Neuron (in vitro differentiated cells): Measurements from ENCODE around the gene SIM2.
A peak's percentile ranks its signal among the peaks of the same experiment; 100 is the strongest.

ENCODE experiments used
- H2AFZ ChIP-seq: one replicate; pipeline ENCODE4 v1.6.1; 2013; ENCODE audit warnings: low read depth, mild to moderate bottlenecking, inconsistent platforms, low read length, moderate library complexity
- H3K27me3 ChIP-seq: one replicate; pipeline ENCODE4 v1.6.1; 2013; ENCODE audit warnings: low read length; ENCODE audit not compliant: insufficient read depth
- H3K36me3 ChIP-seq: one replicate; pipeline ENCODE4 v1.6.1; 2013; ENCODE audit warnings: low read length; ENCODE audit not compliant: insufficient read depth
- H3K4me1 ChIP-seq: one replicate; pipeline ENCODE4 v1.6.1; 2013; ENCODE audit warnings: low read length; ENCODE audit not compliant: insufficient read depth
- H3K4me3 ChIP-seq: 2 replicates; pipeline ENCODE4 v1.5.1; 2013; ENCODE audit warnings: mild to moderate bottlenecking, low read length, moderate library complexity
- H3K9me3 ChIP-seq: one replicate; pipeline ENCODE4 v1.6.1; 2013; ENCODE audit warnings: low read length

SIM2 gene

GRCh38 chr21:36706951-36707762 is 8.2 kb downstream of the SIM2 start:
- Histone ChIP-seq H3K4me1 (peaks cover 21% of the 10 kb centered on the region), H3K36me3 (no peaks in the 10 kb centered on the region), H3K27me3 (peaks cover 96% of the 10 kb centered on the region), H3K9me3 (no peaks in the 10 kb centered on the region), H2AFZ (no peak overlapping the region), H3K4me3 (no peak overlapping the region)

- no peaks in the 10 kb centered on the region for H3K36me3 ChIP-seq
- no peak overlapping the region for H2AFZ ChIP-seq
- peaks cover 96% of the 10 kb centered on the region for H3K27me3 ChIP-seq
- H3K9me3 ChIP-seq = no peaks in the 10 kb centered on the region
- H3K4me1 ChIP-seq = peaks cover 21% of the 10 kb centered on the region
- H3K4me3 ChIP-seq = no peak overlapping the region
Observed at GRCh38 chr21:36707763-36708285, 8.9 kb downstream of the SIM2 start.

DNA sequence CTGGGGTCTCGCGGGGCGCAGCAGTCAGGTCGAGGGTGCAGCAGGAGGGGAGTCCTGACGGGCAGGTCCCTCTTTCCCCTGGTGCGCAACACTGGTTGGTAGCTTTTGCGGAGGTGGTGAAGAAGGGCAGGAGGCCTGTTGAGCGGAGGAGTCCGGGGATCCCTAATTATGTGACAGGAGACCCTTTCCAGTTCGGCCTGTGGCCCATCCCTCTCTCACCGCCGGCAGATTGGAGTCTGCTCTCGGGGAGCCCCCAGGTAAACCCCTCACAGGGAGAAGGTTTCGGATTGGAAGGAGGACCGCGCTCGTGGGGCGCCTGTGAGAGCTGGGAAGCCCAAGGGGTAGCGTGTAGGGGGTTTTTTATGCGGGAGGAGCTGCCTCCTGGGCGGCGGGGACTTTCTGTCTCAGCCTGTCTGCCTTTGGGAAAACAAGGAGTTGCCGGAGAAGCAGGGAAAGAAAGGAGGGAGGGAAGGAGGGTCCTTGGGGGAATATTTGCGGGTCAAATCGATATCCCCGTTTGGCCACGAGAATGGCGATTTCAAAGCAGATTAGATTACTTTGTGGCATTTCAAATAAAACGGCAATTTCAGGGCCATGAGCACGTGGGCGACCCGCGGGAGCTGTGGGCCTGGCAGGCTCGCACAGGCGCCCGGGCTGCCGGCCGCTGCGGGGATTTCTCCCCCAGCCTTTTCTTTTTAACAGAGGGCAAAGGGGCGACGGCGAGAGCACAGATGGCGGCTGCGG is 9.5 kb downstream of the SIM2 start:
- H3K4me3 ChIP-seq = no peak overlapping the region
- H3K4me1 ChIP-seq = peaks cover 21% of the 10 kb centered on the region
- peaks cover 96% of the 10 kb centered on the region for H3K27me3 ChIP-seq
- no peaks in the 10 kb centered on the region for H3K36me3 ChIP-seq
- no peaks in the 10 kb centered on the region for H3K9me3 ChIP-seq
- H2AFZ ChIP-seq = peak overlapping the region; percentile 53

DNA sequence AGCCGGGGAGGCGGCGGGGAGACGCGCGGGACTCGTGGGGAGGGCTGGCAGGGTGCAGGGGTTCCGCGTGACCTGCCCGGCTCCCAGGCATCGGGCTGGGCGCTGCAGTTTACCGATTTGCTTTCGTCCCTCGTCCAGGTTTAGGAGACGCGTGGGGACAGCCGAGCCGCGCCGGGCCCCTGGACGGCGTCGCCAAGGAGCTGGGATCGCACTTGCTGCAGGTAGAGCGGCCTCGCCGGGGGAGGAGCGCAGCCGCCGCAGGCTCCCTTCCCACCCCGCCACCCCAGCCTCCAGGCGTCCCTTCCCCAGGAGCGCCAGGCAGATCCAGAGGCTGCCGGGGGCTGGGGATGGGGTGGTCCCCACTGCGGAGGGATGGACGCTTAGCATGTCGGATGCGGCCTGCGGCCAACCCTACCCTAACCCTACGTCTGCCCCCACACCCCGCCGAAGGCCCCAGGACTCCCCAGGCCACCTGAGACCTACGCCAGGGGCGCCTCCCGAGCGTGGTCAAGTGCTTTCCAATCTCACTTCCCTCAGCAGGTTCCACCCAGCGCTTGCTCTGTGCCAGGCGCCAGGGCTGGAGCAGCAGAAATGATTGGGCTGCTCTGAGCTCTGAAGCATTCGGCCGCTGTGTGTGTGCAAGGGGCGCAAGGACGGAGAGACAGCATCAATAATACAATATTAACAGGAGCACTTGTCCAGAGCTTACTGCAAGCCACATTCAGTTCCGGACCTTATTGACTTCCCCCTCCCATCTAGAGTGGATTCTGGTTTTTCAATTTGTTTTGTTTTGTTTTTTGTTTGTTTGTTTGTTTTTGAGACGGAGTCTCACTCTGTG is 10.3 kb downstream of the SIM2 start:
- peak overlapping the region; percentile 53 for H2AFZ ChIP-seq
- no peaks in the 10 kb centered on the region for H3K36me3 ChIP-seq
- H3K27me3 ChIP-seq = peaks cover 93% of the 10 kb centered on the region
- H3K4me1 ChIP-seq = peaks cover 21% of the 10 kb centered on the region
- no peak overlapping the region for H3K4me3 ChIP-seq
- H3K9me3 ChIP-seq = no peaks in the 10 kb centered on the region

GRCh38 chr21:36709868-36710728 is 11.2 kb downstream of the SIM2 start:
- Histone ChIP-seq H3K36me3 (no peaks in the 10 kb centered on the region), H3K4me1 (peaks cover 21% of the 10 kb centered on the region), H2AFZ (no peak overlapping the region), H3K27me3 (peaks cover 90% of the 10 kb centered on the region), H3K4me3 (no peak overlapping the region), H3K9me3 (no peaks in the 10 kb centered on the region)

GRCh38 chr21:36710729-36711048 is 11.8 kb downstream of the SIM2 start:
- H3K4me1 ChIP-seq = peaks cover 21% of the 10 kb centered on the region
- H3K36me3 ChIP-seq = no peaks in the 10 kb centered on the region
- H3K4me3 ChIP-seq = no peak overlapping the region
- no peak overlapping the region for H2AFZ ChIP-seq
- H3K9me3 ChIP-seq = no peaks in the 10 kb centered on the region
- H3K27me3 ChIP-seq = peaks cover 87% of the 10 kb centered on the region

GRCh38 chr21:36713746-36714145 is 14.8 kb downstream of the SIM2 start:
- H3K4me1 ChIP-seq = peaks cover 17% of the 10 kb centered on the region
- H3K9me3 ChIP-seq = no peaks in the 10 kb centered on the region
- no peaks in the 10 kb centered on the region for H3K36me3 ChIP-seq
- no peak overlapping the region for H2AFZ ChIP-seq
- no peak overlapping the region for H3K4me3 ChIP-seq
- H3K27me3 ChIP-seq = peaks cover 71% of the 10 kb centered on the region

GRCh38 chr21:36716387-36716786 is 17.5 kb downstream of the SIM2 start:
- no peaks in the 10 kb centered on the region for H3K36me3 ChIP-seq
- peaks cover 11% of the 10 kb centered on the region for H3K4me1 ChIP-seq
- H3K4me3 ChIP-seq = no peak overlapping the region
- no peak overlapping the region for H2AFZ ChIP-seq
- H3K9me3 ChIP-seq = no peaks in the 10 kb centered on the region
- H3K27me3 ChIP-seq = peaks cover 44% of the 10 kb centered on the region

DNA sequence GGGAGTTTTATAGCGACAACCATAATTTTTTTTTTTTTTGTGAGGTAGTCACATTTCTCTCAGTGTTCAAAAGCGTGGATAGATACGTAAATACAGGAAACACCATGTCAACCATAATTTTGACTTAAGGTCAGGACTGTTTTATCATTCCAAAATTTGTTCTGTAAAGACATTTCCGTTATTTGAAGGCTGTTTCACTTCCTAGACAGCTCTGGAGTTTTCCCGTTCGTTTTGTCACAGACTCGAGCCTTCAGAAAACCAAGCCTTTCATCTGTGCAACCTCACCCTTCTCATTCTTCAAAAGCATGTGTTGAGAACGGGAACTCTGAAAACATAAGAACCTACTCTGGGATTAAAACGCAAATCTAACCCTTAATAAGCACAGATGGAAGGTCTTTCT is 17.9 kb downstream of the SIM2 start:
- H3K4me1 ChIP-seq = peaks cover 11% of the 10 kb centered on the region
- no peak overlapping the region for H2AFZ ChIP-seq
- H3K27me3 ChIP-seq = peaks cover 42% of the 10 kb centered on the region
- H3K9me3 ChIP-seq = no peaks in the 10 kb centered on the region
- H3K4me3 ChIP-seq = no peak overlapping the region
- H3K36me3 ChIP-seq = no peaks in the 10 kb centered on the region

GRCh38 chr21:36717976-36718375 is 19.1 kb downstream of the SIM2 start:
- no peaks in the 10 kb centered on the region for H3K9me3 ChIP-seq
- H2AFZ ChIP-seq = no peak overlapping the region
- H3K4me3 ChIP-seq = no peak overlapping the region
- peaks cover 32% of the 10 kb centered on the region for H3K27me3 ChIP-seq
- no peaks in the 10 kb centered on the region for H3K36me3 ChIP-seq
- H3K4me1 ChIP-seq = peaks cover 11% of the 10 kb centered on the region

- no peak overlapping the region for H3K4me3 ChIP-seq
- H2AFZ ChIP-seq = no peak overlapping the region
- peaks cover 17% of the 10 kb centered on the region for H3K4me1 ChIP-seq
- H3K27me3 ChIP-seq = peaks cover 23% of the 10 kb centered on the region
- no peaks in the 10 kb centered on the region for H3K9me3 ChIP-seq
- H3K36me3 ChIP-seq = no peaks in the 10 kb centered on the region
Observed at GRCh38 chr21:36718951-36719501, 20.1 kb downstream of the SIM2 start.

DNA sequence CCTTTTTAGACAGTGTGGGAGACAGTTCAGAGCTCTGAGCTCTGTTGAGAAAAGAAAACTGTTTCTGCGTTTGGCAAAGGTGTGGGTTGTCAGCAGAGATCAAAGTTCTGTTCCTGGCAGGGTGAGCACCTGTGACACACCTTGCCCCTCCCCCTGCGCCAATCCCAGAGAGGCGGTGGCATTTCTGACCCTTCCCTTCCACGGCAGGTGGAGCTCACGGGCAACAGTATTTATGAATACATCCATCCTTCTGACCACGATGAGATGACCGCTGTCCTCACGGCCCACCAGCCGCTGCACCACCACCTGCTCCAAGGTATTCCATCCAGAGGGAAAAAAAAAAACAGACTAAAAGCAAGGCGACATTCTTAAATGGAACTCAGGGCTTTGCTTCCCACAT is 20.7 kb downstream of the SIM2 start:
- no peaks in the 10 kb centered on the region for H3K9me3 ChIP-seq
- H3K36me3 ChIP-seq = no peaks in the 10 kb centered on the region
- H3K4me3 ChIP-seq = no peak overlapping the region
- H3K4me1 ChIP-seq = peaks cover 17% of the 10 kb centered on the region
- H2AFZ ChIP-seq = no peak overlapping the region
- H3K27me3 ChIP-seq = peaks cover 19% of the 10 kb centered on the region
